H1 (cell line): ENCODE results near the gene FSTL4. TPM values are rescaled to one million over a fixed set of nuclear protein-coding genes. Genes with fewer than 3 reads are reported as not detected.

Source experiments
- CTCF ChIA-PET: fragments of 300-600 bp; sonication (Branson Sonifier 250); formaldehyde crosslinking; loops from one replicate; lab custom pipeline; 2021; ENCODE audit not compliant: partially characterized antibody; lab: Charles Lee
- POLR2A ChIA-PET: fragments of 300-600 bp; sonication (Branson Sonifier 250); formaldehyde crosslinking; loops from one replicate; lab custom pipeline; 2021; ENCODE audit warnings: inconsistent platforms; ENCODE audit not compliant: partially characterized antibody; lab: Charles Lee
- DNase-seq, 2 experiments: peaks; one replicate each; pipeline versions ENCODE4 v3.0.0 to v3.0.0-alpha.2; 2010 to 2022; ENCODE audit warnings: low spot score in 2 of 2, low read depth in 1 of 2, mixed read lengths in 1 of 2
- FAIRE-seq: peaks from 2 replicates; lab custom pipeline; 2011; peaks lifted over from hg19 to GRCh38; lab: Jason Lieb, UNC
- H2AFZ ChIP-seq: 2 replicates; pipeline ENCODE4 v1.8.1; 2012; ENCODE audit warnings: low read length, inconsistent platforms
- H2AK5ac ChIP-seq: 2 replicates; pipeline ENCODE4 v1.6.1; 2013; ENCODE audit warnings: low read depth, low read length
- H2BK120ac ChIP-seq: replicated peaks from 2 replicates; pipeline ENCODE3; 2013; ENCODE audit warnings: low read depth, low read length, inconsistent platforms
- H2BK12ac ChIP-seq: 2 replicates; pipeline ENCODE4 v1.6.1; 2013; ENCODE audit warnings: low read depth, low read length
- H2BK15ac ChIP-seq: 2 replicates; pipeline ENCODE4 v1.6.1; 2013; ENCODE audit warnings: low read length
- H2BK20ac ChIP-seq: 2 replicates; pipeline ENCODE4 v1.6.1; 2013; ENCODE audit warnings: low read length
- H2BK5ac ChIP-seq: 2 replicates; pipeline ENCODE4 v1.6.1; 2013; ENCODE audit warnings: low read depth, low read length
- H3K14ac ChIP-seq: 2 replicates; pipeline ENCODE4 v1.6.1; 2013; ENCODE audit warnings: inconsistent platforms; ENCODE audit not compliant: insufficient read length
- H3K18ac ChIP-seq: 2 replicates; pipeline ENCODE4 v1.6.1; 2013; ENCODE audit warnings: low read length; ENCODE audit errors: extremely low read depth
- H3K23ac ChIP-seq: 2 replicates; pipeline ENCODE4 v1.6.1; 2013; ENCODE audit warnings: inconsistent platforms; ENCODE audit not compliant: insufficient read length
- H3K23me2 ChIP-seq: 2 replicates; pipeline ENCODE4 v1.6.1; 2013; ENCODE audit warnings: low read depth, low read length
- H3K27ac ChIP-seq: 2 replicates; pipeline ENCODE4 v1.6.1; 2011; ENCODE audit warnings: low read depth, low read length, inconsistent platforms
- H3K27me3 ChIP-seq, 4 experiments: replicated peaks in 1 of 4; 1 replicate in 1 of 4; 2 replicates in 3 of 4; pipeline versions ENCODE4 v1.6.1 to v1.8.1; 2011 to 2013; ENCODE audit warnings: low read length in 3 of 4, mild to moderate bottlenecking in 3 of 4, inconsistent platforms in 2 of 4, mixed read lengths in 2 of 4, moderate library complexity in 1 of 4; ENCODE audit not compliant: control insufficient read depth in 3 of 4, insufficient read depth in 3 of 4; ENCODE audit errors: extremely low read depth in 1 of 4
- H3K36me3 ChIP-seq, 4 experiments: 2 replicates each; pipeline versions ENCODE4 v1.6.1 to v1.8.1; 2011 to 2013; ENCODE audit warnings: mild to moderate bottlenecking in 4 of 4, low read length in 3 of 4, moderate library complexity in 2 of 4, control low read depth in 1 of 4, inconsistent platforms in 1 of 4; ENCODE audit not compliant: insufficient read depth in 4 of 4, control insufficient read depth in 2 of 4
- H3K4ac ChIP-seq: replicated peaks from 2 replicates; pipeline ENCODE3; 2013; ENCODE audit warnings: low read length, low read depth, mixed read lengths, inconsistent platforms; ENCODE audit not compliant: insufficient read length
- H3K4me1 ChIP-seq, 4 experiments: replicated peaks in 1 of 4; 1 replicate in 1 of 4; 2 replicates in 3 of 4; pipeline versions ENCODE4 v1.6.1 to v1.8.1; 2011 to 2013; ENCODE audit warnings: low read length in 3 of 4, inconsistent platforms in 2 of 4, mixed read lengths in 1 of 4; ENCODE audit not compliant: insufficient read depth in 4 of 4, control insufficient read depth in 3 of 4
- H3K4me2 ChIP-seq, 2 experiments: 2 replicates each; pipeline versions ENCODE4 v1.6.1 to v1.8.1; 2011 to 2013; ENCODE audit warnings: low read depth in 2 of 2, low read length in 2 of 2, control low read depth in 1 of 2, inconsistent platforms in 1 of 2, mild to moderate bottlenecking in 1 of 2; ENCODE audit not compliant: insufficient read depth in 1 of 2
- H3K4me3 ChIP-seq, 4 experiments: fragments of 200-600, 300-600 bp in 1 of 4; sonication (generic), shearing (Covaris generic), sonication (Bioruptor Twin) in 1 of 4; 2 replicates each; pipeline versions ENCODE4 v1.5.1 to v1.8.1; 2011 to 2016; ENCODE audit warnings: low read length in 4 of 4, low read depth in 3 of 4, control low read depth in 2 of 4, inconsistent platforms in 2 of 4, mild to moderate bottlenecking in 2 of 4, mixed read lengths in 1 of 4, moderate library complexity in 1 of 4; ENCODE audit not compliant: insufficient read depth in 2 of 4; ENCODE audit errors: extremely low read depth in 1 of 4
- H3K56ac ChIP-seq: replicated peaks from 2 replicates; pipeline ENCODE3; 2013; ENCODE audit warnings: low read depth, mild to moderate bottlenecking, mixed read lengths, low read length, inconsistent platforms; ENCODE audit not compliant: insufficient read length
- H3K79me1 ChIP-seq: 2 replicates; pipeline ENCODE4 v1.6.1; 2013; ENCODE audit warnings: low read depth, low read length, control low read depth
- H3K79me2 ChIP-seq, 2 experiments: 2 replicates each; pipeline versions ENCODE4 v1.6.1 to v1.8.1; 2012 to 2013; ENCODE audit warnings: low read length in 2 of 2, mild to moderate bottlenecking in 2 of 2, inconsistent platforms in 1 of 2; ENCODE audit not compliant: insufficient read depth in 2 of 2, control insufficient read depth in 1 of 2
- H3K9ac ChIP-seq, 4 experiments: replicated peaks in 1 of 4; 1 replicate in 1 of 4; 2 replicates in 3 of 4; pipeline versions ENCODE4 v1.6.1 to v1.8.1; 2011 to 2013; ENCODE audit warnings: low read depth in 3 of 4, low read length in 3 of 4, control low read depth in 2 of 4, mild to moderate bottlenecking in 2 of 4, moderate library complexity in 2 of 4, inconsistent platforms in 1 of 4; ENCODE audit errors: extremely low read depth in 1 of 4
- H3K9me3 ChIP-seq, 2 experiments: 2 replicates each; pipeline versions ENCODE4 v1.6.1 to v1.8.1; 2012 to 2013; ENCODE audit warnings: mild to moderate bottlenecking in 2 of 2, moderate library complexity in 2 of 2, control low read depth in 1 of 2, inconsistent platforms in 1 of 2, low read depth in 1 of 2, low read length in 1 of 2, mixed read lengths in 1 of 2; ENCODE audit not compliant: insufficient read depth in 2 of 2
- H4K20me1 ChIP-seq, 2 experiments: replicated peaks in 1 of 2; 2 replicates each; pipeline versions ENCODE3 to v1.8.1; 2011 to 2013; ENCODE audit warnings: inconsistent platforms in 2 of 2, low read length in 2 of 2, mild to moderate bottlenecking in 1 of 2; ENCODE audit not compliant: insufficient read depth in 2 of 2, control insufficient read depth in 1 of 2
- H4K5ac ChIP-seq: 2 replicates; pipeline ENCODE4 v1.6.1; 2013; ENCODE audit warnings: low read length, low read depth, mixed read lengths, inconsistent platforms; ENCODE audit not compliant: insufficient read length
- H4K8ac ChIP-seq: 2 replicates; pipeline ENCODE4 v1.8.0; 2013; ENCODE audit warnings: mild to moderate bottlenecking, moderate library complexity, low read length, inconsistent platforms; ENCODE audit not compliant: insufficient read depth; ENCODE audit errors: extremely low read depth
- H4K91ac ChIP-seq: replicated peaks from 2 replicates; pipeline ENCODE3; 2013; ENCODE audit warnings: low read length, mixed read lengths, inconsistent platforms; ENCODE audit not compliant: insufficient read length
- CBX8 ChIP-seq: fragments of 300-800, 300-1000 bp; sonication (generic); IDR thresholded peaks from 2 replicates; pipeline ENCODE4 v1.7.1; 2016; ENCODE audit warnings: low read depth, low read length, borderline replicate concordance
- WGBS, 2 experiments: shearing (Covaris generic) in 1 of 2; methylation state at CpG; one replicate each; pipeline versions ENCODE4 v1.1.6 to v1.1.7; 2013 to 2015; ENCODE audit warnings: low lambda C conversion rate in 2 of 2, mixed read lengths in 2 of 2, inconsistent platforms in 1 of 2, low coverage in 1 of 2, missing lambda C conversion rate in 1 of 2; ENCODE audit not compliant: insufficient replicate concordance in 2 of 2, insufficient coverage in 1 of 2, insufficient read length in 1 of 2; ENCODE audit errors: extremely low coverage in 1 of 2, missing lambda C conversion rate in 1 of 2; 5-methylcytosine and 5-hydroxymethylcytosine counted together
- polyA plus RNA-seq, 7 experiments: library from polyadenylated mRNA; depleted of rRNA in 3 of 7; stranded (reverse) in 5 of 7; unstranded in 2 of 7; fragments of >200 nt in 5 of 7; fragments of 200-250 nt in 2 of 7; gene quantifications; 1 replicate in 5 of 7; 2 replicates in 1 of 7; 4 replicates in 1 of 7; pipeline versions ENCODE4 v1.2.1 to v1.2.3, GENCODE V29; 2011 to 2013; ENCODE audit warnings: missing spikeins in 2 of 7, mixed read lengths in 2 of 7
- total RNA-seq: library from RNA; stranded (reverse); fragmentation: NEBNext Ultra II Directional; extraction: Animal tissue kit (Norgen Biotek cat#: 25700); gene quantifications from 2 replicates; pipeline ENCODE4 v1.2.1, GENCODE V29; 2021

FSTL4 gene
- total and polyA plus RNA-seq, 2 of the 8 experiments (the other 6 are each of a cell fraction or from before 2014, with no cell fraction given): 3.1 to 4.1 TPM

DNA sequence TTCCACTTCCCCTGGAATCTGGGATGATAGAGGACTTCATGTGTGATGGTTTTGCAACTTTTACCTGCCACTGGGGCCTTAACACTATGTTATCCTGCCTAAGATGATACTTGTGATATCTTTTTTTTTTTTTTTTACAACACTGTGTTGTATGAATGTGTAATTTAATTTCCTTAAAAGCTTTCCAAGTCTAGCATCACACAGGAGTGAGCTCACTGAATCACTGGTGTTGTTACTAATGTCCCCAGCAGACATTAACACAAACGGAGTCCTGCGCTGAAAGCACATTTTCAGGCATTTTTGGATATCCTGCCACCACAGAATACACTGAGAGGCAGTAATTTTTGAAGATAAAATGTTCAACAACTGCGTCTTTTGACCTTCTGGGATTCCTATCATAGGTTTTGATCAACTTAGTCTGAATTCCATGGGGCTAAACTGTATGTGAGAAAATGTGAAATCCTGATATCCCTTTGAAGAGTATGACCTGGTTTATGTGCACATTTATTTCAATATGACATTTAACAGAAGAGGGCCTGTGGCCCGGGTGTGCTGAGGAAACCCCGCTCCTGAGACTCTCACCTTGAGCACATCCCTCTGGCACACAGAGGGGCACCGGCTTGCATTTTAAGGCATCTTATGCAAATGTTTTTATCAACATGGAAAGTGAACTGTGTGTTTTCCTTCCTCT, 118.0 kb downstream of the FSTL4 start:
- WGBS, 2 experiments: 92% methylated on average over 6 of the region's 6 CpGs; no CpG with 5 or more reads in 1 of the 2 experiments

More for the DNA sequence above, 118.0 kb downstream of the FSTL4 start:
- no peak overlapping the region for H2AK5ac ChIP-seq
- H4K5ac ChIP-seq: no peak overlapping the region
- no peaks in the 10 kb centered on the region for H3K9me3 ChIP-seq
- H2BK15ac ChIP-seq: no peak overlapping the region
- no peak overlapping the region for H2AFZ ChIP-seq
- DNase-seq: no peak
- no peak overlapping the region for H3K23ac ChIP-seq
- H3K79me2 ChIP-seq: no peaks in the 10 kb centered on the region
- H4K91ac ChIP-seq: no peak overlapping the region
- no peak overlapping the region for H4K8ac ChIP-seq
- POLR2A ChIA-PET: no interaction called here
- no peaks in the 10 kb centered on the region for H3K27me3 ChIP-seq
- no peak overlapping the region for H3K14ac ChIP-seq
- H3K4me1 ChIP-seq: no peaks in the 10 kb centered on the region
- H2BK5ac ChIP-seq: no peak overlapping the region
- no peak overlapping the region for H3K4ac ChIP-seq
- H2BK120ac ChIP-seq: no peak overlapping the region
- no peaks in the 10 kb centered on the region for H3K23me2 ChIP-seq
- no peaks in the 10 kb centered on the region for H3K79me1 ChIP-seq
- no peak overlapping the region for H3K56ac ChIP-seq
- H3K4me3 ChIP-seq: no peak overlapping the region
- no peak overlapping the region for H3K18ac ChIP-seq
- no peak overlapping the region for H2BK20ac ChIP-seq
- no peak overlapping the region for H3K9ac ChIP-seq
- no peak for TF ChIP-seq CBX8
- TF ChIP-seq, all 59 proteins: peak for 0
- CTCF ChIA-PET: interaction anchor here (0.5 to 1.2 kb wide), 3 partner anchors 73 to 381 kb away, joined by 3 read pairs; no protein-coding TSS in a partner anchor
- no peak overlapping the region for H2BK12ac ChIP-seq
- no peak overlapping the region for H3K27ac ChIP-seq
- no peak overlapping the region for H3K4me2 ChIP-seq
- no peaks in the 10 kb centered on the region for H4K20me1 ChIP-seq
- no peaks in the 10 kb centered on the region for H3K36me3 ChIP-seq
- no peak for FAIRE-seq
